CD4-positive, CD25-positive, alpha-beta regulatory T cell (primary cell): ENCODE measurements around the gene NDUFS8. TPM values are rescaled to one million over a fixed set of nuclear protein-coding genes. Genes with fewer than 3 reads are reported as not detected.

ENCODE experiments used
- ATAC-seq, 2 donors: fragments of 150-1000 bp; cut with Tn5 transposase; one replicate each; pipeline ENCODE4 v1.10.0; 2021; ENCODE audit warnings: low read depth in 2 of 2, moderate number of reproducible peaks in 2 of 2, moderate library complexity in 1 of 2
- DNase-seq, 3 donors: peaks; one replicate each; pipeline versions ENCODE4 v3.0.0 to v3.0.0-alpha.2; 2012 to 2022; ENCODE audit warnings: mixed read lengths in 1 of 3
- H3K27ac ChIP-seq: one replicate; pipeline ENCODE4 v1.7.0; 2013; ENCODE audit warnings: mild to moderate bottlenecking, low read length; ENCODE audit not compliant: insufficient read depth, poor library complexity, severe bottlenecking
- H3K27me3 ChIP-seq: one replicate; pipeline ENCODE4 v1.7.0; 2013; ENCODE audit warnings: low read length; ENCODE audit not compliant: control insufficient read depth, insufficient read depth
- H3K36me3 ChIP-seq: one replicate; pipeline ENCODE4 v1.7.0; 2013; ENCODE audit warnings: mild to moderate bottlenecking, low read length, moderate library complexity; ENCODE audit not compliant: control insufficient read depth, insufficient read depth
- H3K4me1 ChIP-seq: 2 replicates; pipeline ENCODE4 v1.7.0; 2013; ENCODE audit warnings: mild to moderate bottlenecking, low read length; ENCODE audit not compliant: insufficient read depth, control insufficient read depth, poor library complexity, severe bottlenecking
- H3K4me3 ChIP-seq: one replicate; pipeline ENCODE4 v1.7.0; 2013; ENCODE audit warnings: low read depth, mild to moderate bottlenecking, low read length, moderate library complexity
- H3K9me3 ChIP-seq, 2 experiments: 1 replicate in 1 of 2; 2 replicates in 1 of 2; pipeline ENCODE4 v1.7.0; 2013; ENCODE audit warnings: low read length in 2 of 2, mild to moderate bottlenecking in 1 of 2, moderate library complexity in 1 of 2; ENCODE audit not compliant: control insufficient read depth in 2 of 2
- H3K27ac Mint-ChIP-seq, 3 donors: one replicate each; pipeline ENCODE4 v1.8.0; 2020 to 2022; ENCODE audit warnings: mild to moderate bottlenecking in 3 of 3, mixed read lengths in 3 of 3, moderate library complexity in 2 of 3
- H3K27me3 Mint-ChIP-seq: one replicate; pipeline ENCODE4 v1.8.0; 2022; ENCODE audit warnings: mild to moderate bottlenecking, mixed read lengths
- H3K36me3 Mint-ChIP-seq: one replicate; pipeline ENCODE4 v1.8.0; 2020; ENCODE audit warnings: mixed read lengths
- H3K4me1 Mint-ChIP-seq, 4 donors: one replicate each; pipeline ENCODE4 v1.8.0; 2020 to 2022; ENCODE audit warnings: mixed read lengths in 4 of 4, mild to moderate bottlenecking in 1 of 4
- H3K4me3 Mint-ChIP-seq, 4 donors: one replicate each; pipeline ENCODE4 v1.8.0; 2020 to 2022; ENCODE audit warnings: mild to moderate bottlenecking in 4 of 4, mixed read lengths in 4 of 4, moderate library complexity in 3 of 4
- H3K9me3 Mint-ChIP-seq, 7 donors: one replicate each; pipeline ENCODE4 v1.8.0; 2020 to 2022; ENCODE audit warnings: mixed read lengths in 7 of 7, mild to moderate bottlenecking in 3 of 7, moderate library complexity in 2 of 7
- polyA plus RNA-seq, 4 donors: library from polyadenylated mRNA; unstranded; fragments of 300-500 nt; fragmentation: Illumina TruSeq; gene quantifications; one replicate each; pipeline ENCODE4 v1.2.3, GENCODE V29; 2021
- total RNA-seq: library from RNA; stranded (reverse); gene quantifications from one replicate; pipeline ENCODE4 v1.2.3, GENCODE V29; 2022

Gene NDUFS8
- total and polyA plus RNA-seq, 5 donors from 2014 or later, result 66.6 to 166 (median 145) TPM

DNA sequence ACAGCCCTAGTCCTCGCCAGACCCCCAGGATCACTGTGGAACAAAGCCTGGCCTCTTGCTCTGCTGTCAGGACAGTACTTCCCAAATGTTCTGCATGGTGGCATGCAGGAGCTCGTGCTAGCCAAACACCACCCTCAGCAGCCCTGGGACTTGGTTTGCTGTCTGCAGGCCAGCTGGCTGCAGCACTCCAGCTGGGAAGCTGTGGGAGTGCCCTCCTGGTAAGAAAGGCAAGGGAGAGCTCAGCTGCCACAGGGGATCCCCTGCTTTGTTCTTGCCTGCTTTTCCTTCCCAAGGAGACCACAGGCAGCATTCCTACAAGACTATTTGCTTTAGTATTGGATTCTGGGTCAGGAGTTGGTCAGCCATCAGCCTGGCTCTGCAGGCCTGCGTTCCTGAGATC lies 36.3 kb downstream of the NDUFS8 start:
- Mint-ChIP-seq H3K9me3 (no peaks in the 10 kb centered on the region), H3K4me3 (no peak overlapping the region), H3K27me3 (no peaks in the 10 kb centered on the region), H3K4me1 (no peaks in the 10 kb centered on the region), H3K27ac (no peak overlapping the region), H3K36me3 (peaks cover 30% of the 10 kb centered on the region)
- H3K9me3 ChIP-seq, result no peaks in the 10 kb centered on the region
- no peaks in the 10 kb centered on the region for H3K4me1 ChIP-seq
- DNase-seq, result no peak
- H3K27me3 ChIP-seq, result no peaks in the 10 kb centered on the region
- no peaks in the 10 kb centered on the region for H3K36me3 ChIP-seq
- no peak overlapping the region for H3K27ac ChIP-seq
- H3K4me3 ChIP-seq, result no peak overlapping the region
- ATAC-seq, result no peak

DNA sequence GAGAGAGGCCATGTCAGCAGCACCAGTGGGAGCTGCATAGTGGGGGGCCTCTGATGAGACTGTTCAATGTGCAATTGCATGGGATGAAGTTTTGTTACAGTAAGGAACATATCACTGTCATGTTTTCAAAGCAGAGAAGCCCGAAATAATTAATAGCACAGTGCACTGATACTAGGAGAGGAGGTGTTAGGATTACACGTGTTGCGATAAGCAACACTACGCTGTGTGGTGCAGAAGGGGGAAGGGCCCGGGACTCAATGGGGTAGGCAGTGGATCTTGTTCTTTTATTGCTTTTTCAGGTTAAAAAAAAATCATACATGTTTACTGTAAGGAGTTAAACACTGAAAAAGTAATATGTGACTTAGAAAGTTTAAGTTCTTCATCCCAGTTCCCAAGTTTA lies 37.5 kb downstream of the NDUFS8 start:
- H3K4me1 ChIP-seq, result no peaks in the 10 kb centered on the region

DNA sequence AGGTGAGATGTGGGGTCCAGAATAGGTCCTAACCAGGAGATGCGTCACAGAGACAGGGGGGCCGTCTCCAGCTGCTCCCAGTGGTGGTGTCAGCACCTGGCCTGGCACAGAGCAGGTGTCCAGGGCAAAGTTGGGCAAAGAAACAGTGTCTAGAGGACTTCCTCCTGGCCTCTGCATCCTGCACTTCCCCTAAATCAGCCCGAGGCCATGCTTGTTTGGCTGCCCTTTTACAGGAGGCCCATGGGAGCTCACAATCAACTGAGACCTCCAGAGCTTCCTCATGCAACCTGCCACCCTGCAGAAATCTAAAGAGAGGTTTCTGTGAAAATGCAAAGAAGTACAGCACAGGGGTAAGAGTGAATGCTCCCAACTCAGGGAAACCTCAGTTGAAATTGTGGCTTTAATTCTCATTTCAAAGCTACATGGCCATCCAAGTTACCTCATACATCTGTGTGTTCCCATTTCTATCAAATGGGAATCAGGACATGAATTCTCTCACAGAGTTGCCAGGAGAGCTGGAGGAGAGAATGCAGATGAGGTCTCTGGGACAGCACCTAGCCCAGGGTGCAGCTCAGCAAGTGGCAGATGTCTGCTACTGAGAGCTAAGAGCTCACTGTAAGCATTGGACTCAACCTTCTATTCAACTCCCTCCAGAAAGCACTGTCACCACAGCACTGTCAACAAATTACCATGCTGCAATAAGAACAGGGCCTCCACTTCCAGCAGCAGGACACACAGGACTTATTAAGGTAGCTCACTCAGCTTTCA lies 41.0 kb downstream of the NDUFS8 start:
- no peak overlapping the region for H3K4me3 Mint-ChIP-seq
- peaks cover 14% of the 10 kb centered on the region for H3K36me3 Mint-ChIP-seq
- H3K9me3 Mint-ChIP-seq, result no peaks in the 10 kb centered on the region
- Histone ChIP-seq H3K9me3 (no peaks in the 10 kb centered on the region), H3K27ac (no peak overlapping the region), H3K4me1 (no peaks in the 10 kb centered on the region), H3K27me3 (no peaks in the 10 kb centered on the region), H3K4me3 (no peak overlapping the region), H3K36me3 (no peaks in the 10 kb centered on the region)
- ATAC-seq (no peak), DNase-seq (no peak)
- no peaks in the 10 kb centered on the region for H3K27me3 Mint-ChIP-seq
- peak overlapping the region in 1 of 3 donors; percentile 9 for H3K27ac Mint-ChIP-seq
- no peaks in the 10 kb centered on the region for H3K4me1 Mint-ChIP-seq

More for the DNA sequence above, 37.5 kb downstream of the NDUFS8 start:
- Histone ChIP-seq H3K36me3 (no peaks in the 10 kb centered on the region), H3K27me3 (no peaks in the 10 kb centered on the region), H3K27ac (no peak overlapping the region), H3K9me3 (no peaks in the 10 kb centered on the region), H3K4me3 (no peak overlapping the region)
- Mint-ChIP-seq H3K27ac (no peak overlapping the region), H3K4me1 (no peaks in the 10 kb centered on the region), H3K36me3 (peaks cover 26% of the 10 kb centered on the region), H3K27me3 (no peaks in the 10 kb centered on the region), H3K9me3 (no peaks in the 10 kb centered on the region), H3K4me3 (no peak overlapping the region)
- DNase-seq (no peak), ATAC-seq (no peak)

DNA sequence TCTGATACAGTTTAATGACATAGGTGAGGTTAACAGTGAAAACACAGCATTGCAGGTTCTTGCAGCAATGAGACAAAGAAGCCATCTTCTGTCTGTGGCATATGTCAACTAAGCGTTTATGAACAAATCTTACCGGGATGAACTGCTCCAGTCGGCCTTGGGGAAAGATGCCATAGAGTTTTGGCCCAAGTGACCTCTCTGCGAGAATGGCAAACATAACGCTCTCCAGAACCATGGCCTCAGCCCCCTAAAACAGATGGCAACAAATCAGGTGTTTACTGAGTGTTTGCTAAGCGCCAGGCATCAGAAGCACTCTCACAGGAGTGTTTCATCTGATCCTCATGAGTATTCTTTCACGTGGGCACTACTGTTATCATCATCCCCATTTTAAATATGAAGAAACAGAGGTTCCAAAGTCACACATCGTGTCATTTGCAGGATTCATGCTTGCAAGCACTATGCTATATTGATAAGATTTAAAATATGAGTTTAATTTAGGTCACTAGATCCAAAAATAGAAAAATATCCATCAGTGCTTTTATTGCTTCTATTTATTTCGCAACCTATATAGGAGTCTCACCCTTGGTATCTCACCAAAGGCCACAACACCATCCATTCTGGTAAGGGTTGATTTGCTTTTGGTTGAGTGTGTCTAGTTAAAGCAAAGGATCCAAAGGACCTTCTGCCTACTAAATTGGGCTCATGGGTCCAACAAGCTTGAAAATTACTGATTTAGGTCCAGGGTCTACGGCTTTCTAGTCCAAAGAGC lies 44.3 kb downstream of the NDUFS8 start:
- H3K27ac ChIP-seq, result no peak overlapping the region
- Mint-ChIP-seq H3K27ac (no peak overlapping the region), H3K36me3 (peaks cover 2% of the 10 kb centered on the region), H3K27me3 (no peaks in the 10 kb centered on the region), H3K9me3 (no peaks in the 10 kb centered on the region), H3K4me1 (no peaks in the 10 kb centered on the region), H3K4me3 (no peak overlapping the region)
- H3K9me3 ChIP-seq, result no peaks in the 10 kb centered on the region
- ATAC-seq (no peak), DNase-seq (no peak)
- no peaks in the 10 kb centered on the region for H3K4me1 ChIP-seq
- no peaks in the 10 kb centered on the region for H3K27me3 ChIP-seq
- no peak overlapping the region for H3K4me3 ChIP-seq
- no peaks in the 10 kb centered on the region for H3K36me3 ChIP-seq

DNA sequence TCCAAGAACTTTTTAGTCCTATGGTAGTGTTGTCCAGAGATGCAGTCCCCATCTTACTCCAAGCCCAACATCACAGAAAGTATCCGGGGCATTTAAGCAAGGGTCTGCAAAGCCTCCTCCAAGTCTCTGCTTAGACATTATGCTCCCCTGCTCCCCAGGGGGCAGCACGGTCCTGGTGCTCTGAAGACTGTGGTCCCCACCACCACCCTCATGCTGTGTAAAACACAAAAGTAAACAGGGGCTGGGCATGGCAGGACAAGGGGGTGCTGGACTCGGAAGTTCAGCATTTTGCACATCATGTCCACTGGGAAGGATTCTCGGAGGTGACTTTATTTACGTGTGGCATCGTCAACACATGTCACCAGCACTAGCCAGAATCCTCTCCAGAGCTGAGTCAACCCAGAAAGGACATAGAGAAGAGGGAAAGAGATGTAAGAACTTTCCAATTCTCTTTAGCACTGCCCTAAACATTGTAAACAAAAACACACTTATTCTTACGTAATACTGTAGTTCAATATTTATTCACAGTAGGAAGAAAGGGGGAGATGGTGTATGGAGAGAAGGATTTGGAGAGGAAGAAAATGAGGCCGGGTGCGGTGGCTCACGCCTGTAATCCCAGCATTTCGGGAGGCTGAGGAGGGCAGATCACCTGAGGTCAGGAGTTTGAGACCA lies 46.0 kb downstream of the NDUFS8 start:
- H3K27me3 ChIP-seq, result no peaks in the 10 kb centered on the region
- Mint-ChIP-seq H3K4me1 (no peaks in the 10 kb centered on the region), H3K9me3 (no peaks in the 10 kb centered on the region), H3K4me3 (no peak overlapping the region), H3K27ac (no peak overlapping the region), H3K27me3 (no peaks in the 10 kb centered on the region), H3K36me3 (no peaks in the 10 kb centered on the region)
- no peak for ATAC-seq
- H3K9me3 ChIP-seq, result no peaks in the 10 kb centered on the region
- H3K4me3 ChIP-seq, result no peak overlapping the region
- H3K36me3 ChIP-seq, result no peaks in the 10 kb centered on the region
- H3K27ac ChIP-seq, result no peak overlapping the region
- no peaks in the 10 kb centered on the region for H3K4me1 ChIP-seq
- no peak for DNase-seq

GRCh38 chr11:68077617-68078582 lies 47.4 kb downstream of the NDUFS8 start:
- ATAC-seq, result no peak
- peak overlapping the region; percentile 21 to 47 (median 43) for H3K27ac Mint-ChIP-seq

GRCh38 chr11:68080860-68081259 lies 50.4 kb downstream of the NDUFS8 start:
- Mint-ChIP-seq H3K36me3 (no peaks in the 10 kb centered on the region), H3K9me3 (no peaks in the 10 kb centered on the region)
- H3K4me3 ChIP-seq, result no peak overlapping the region

More at GRCh38 chr11:68077617-68078582, 47.4 kb downstream of the NDUFS8 start:
- no peak for DNase-seq
- no peaks in the 10 kb centered on the region for H3K27me3 Mint-ChIP-seq
- H3K4me1 ChIP-seq, result no peaks in the 10 kb centered on the region
- H3K4me3 ChIP-seq, result no peak overlapping the region
- no peaks in the 10 kb centered on the region for H3K4me1 Mint-ChIP-seq
- H3K9me3 Mint-ChIP-seq, result no peaks in the 10 kb centered on the region
- H3K27me3 ChIP-seq, result no peaks in the 10 kb centered on the region
- H3K36me3 ChIP-seq, result no peaks in the 10 kb centered on the region
- H3K27ac ChIP-seq, result no peak overlapping the region
- H3K36me3 Mint-ChIP-seq, result no peaks in the 10 kb centered on the region
- H3K9me3 ChIP-seq, result no peaks in the 10 kb centered on the region
- H3K4me3 Mint-ChIP-seq, result no peak overlapping the region

More at GRCh38 chr11:68080860-68081259, 50.4 kb downstream of the NDUFS8 start:
- H3K27me3 ChIP-seq, result no peaks in the 10 kb centered on the region
- DNase-seq (no peak), ATAC-seq (no peak)
- Mint-ChIP-seq H3K4me1 (no peaks in the 10 kb centered on the region), H3K4me3 (no peak overlapping the region), H3K27me3 (no peaks in the 10 kb centered on the region), H3K27ac (no peak overlapping the region)
- no peaks in the 10 kb centered on the region for H3K4me1 ChIP-seq
- no peaks in the 10 kb centered on the region for H3K9me3 ChIP-seq
- no peak overlapping the region for H3K27ac ChIP-seq
- H3K36me3 ChIP-seq, result no peaks in the 10 kb centered on the region
